Femur (tissue), 1 donor: ENCODE measurements around the gene GOLT1B.

ENCODE experiments used
- DNase-seq: peaks from one replicate; pipeline ENCODE4 v3.0.0-alpha.2; 2017

GOLT1B gene

DNA sequence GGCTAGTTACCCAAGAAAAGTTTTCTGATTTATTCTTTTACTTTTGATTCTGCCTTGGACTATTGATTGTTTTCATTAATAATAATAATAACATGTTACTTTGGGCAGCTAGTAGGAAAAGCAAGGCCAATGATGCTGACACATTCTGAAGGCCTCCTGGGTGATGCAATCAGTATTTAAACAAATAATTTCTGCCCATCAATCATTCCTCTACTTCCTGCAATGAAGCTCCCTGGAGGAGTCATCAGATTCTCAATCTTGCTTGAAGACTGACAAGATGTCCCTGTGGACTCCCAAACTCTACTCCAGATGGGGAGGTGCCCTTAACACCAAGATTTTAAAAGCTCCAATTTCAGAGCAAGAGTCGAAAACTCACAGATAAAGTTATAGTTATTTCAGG, 24.5 kb downstream of the GOLT1B start, which contains the start of gene SPX:
Gene SPX (plus strand): TSS at position 244 of the 400 bp plus-strand sequence. CDS start 177 bp downstream, outside the sequence.
- DNase-seq: no peak

DNA sequence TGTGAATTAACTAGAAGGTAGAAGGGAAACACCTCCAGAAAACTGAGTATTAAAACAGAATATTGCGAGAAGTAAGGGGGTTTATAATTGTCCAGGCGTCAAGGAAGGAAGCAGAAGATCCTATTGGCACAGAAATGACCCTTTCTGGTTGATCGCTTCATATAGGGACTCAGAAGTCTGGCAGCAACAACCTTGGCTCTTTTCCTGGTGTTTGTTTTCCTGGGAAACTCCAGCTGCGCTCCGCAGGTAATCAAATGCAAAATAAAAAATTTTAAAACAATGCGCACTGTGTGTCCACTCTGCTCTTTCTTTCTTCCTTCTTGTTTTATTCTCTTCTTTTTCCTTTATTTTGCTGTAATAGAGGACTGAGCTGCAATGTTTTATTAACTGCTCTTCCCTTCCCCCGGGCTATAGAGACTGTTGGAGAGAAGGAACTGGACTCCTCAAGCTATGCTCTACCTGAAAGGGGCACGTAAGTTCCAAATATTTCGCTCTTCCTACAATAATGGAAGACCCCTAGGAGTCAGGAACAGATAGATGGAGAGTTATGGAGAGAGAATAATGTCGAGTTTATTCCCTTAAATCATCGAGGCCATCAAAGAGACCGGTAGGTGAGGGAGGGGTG, 25.2 kb downstream of the GOLT1B start:
- DNase-seq: no peak

DNA sequence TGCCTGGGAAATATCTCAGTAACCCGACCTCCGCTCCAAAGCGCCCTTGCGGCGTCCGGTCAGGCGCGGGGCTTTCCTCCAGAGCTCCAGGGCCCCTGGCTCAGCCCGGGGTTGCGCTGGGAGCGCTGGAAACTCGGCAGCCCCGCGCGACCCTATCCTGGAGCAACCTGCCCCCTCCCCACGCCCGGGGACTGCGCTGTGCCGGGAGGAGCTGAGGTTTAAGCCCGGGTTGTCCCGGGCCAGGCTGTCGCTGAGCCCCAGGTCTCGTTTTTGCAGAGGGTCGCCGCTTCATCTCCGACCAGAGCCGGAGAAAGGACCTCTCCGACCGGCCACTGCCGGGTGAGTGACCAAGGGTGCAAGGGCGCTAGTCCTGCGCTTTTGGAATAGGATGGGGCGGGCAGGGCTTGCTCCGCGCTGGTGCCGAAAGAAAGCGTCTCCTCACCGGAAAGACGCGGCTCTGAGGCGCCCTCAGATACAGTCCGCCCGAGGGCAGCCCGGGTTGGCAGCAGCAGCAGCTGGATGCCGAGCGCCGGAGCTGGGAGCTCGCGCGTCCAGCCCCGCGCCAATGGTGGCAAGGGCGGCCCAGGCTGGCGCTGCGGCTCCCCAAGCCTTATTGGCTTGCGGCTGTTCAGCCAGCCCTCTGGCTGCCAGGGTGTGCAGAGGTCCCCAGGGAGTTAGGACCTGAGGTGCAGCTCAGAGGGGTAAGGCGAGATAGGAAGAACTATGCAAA, 26.0 kb downstream of the GOLT1B start:
- peak; percentile 64 for DNase-seq

DNA sequence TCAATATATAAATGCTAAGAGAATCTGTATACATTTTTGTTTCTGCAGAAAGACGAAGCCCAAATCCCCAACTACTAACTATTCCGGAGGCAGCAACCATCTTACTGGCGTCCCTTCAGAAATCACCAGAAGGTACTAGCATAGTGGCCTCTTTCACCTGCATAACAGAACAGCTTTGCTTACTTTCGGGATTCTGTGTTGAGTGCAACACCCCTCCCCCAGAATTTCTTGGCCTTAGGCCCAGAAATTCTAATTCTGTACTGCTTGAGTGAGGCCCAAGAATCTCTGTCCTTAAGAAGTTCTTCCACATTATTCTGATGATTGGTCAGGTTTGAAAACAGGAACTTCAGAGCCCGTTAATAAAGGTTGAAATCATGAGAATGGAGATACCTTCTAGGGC, 27.4 kb downstream of the GOLT1B start:
- peak; percentile 25 for DNase-seq

DNA sequence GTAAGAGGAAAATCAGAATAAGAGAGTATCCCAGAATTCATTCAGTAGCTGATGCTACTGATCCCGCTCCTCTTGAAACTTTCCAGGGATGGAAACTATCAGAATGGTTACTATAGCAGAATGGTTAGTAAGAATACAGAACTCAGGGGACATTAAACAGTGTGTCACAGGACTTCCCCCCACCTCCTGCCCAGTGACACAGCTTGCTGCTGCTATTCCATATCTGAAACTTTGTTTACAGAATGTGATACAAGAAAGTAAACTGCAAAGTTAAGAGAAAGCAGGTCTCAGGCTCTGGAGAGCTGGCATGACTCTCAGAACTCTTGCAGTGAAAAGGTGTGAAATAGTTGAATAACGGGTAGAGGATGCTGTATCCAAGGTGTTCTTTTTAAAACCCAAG, 27.9 kb downstream of the GOLT1B start:
- no peak for DNase-seq

DNA sequence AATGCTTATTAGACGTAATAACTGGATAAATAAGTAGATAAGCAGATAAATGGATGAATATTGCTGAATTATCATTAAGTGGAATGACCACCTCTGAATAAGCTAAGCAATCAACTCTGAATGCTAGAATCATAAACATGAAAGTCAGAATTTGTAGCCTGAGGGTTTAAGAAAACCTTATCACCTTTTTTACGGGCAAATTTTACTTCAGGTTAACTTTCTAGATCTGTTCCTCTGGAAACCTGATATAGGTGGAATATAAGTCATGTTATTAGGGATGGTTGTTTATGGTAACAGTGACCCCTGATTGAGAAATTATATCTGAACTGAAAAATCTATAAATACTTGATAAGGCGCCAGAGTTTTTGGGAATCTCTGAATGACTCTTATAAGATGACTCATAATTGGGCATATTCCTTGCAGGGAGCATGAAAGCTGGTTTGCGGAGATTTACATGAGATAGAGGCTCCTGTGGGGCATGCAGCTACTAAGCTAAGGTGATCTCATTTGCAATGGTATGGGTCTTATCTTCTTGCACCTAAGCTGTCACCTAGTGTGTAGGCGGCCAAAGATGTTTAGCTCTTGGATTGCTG, 36.6 kb downstream of the GOLT1B start:
- DNase-seq: no peak

DNA sequence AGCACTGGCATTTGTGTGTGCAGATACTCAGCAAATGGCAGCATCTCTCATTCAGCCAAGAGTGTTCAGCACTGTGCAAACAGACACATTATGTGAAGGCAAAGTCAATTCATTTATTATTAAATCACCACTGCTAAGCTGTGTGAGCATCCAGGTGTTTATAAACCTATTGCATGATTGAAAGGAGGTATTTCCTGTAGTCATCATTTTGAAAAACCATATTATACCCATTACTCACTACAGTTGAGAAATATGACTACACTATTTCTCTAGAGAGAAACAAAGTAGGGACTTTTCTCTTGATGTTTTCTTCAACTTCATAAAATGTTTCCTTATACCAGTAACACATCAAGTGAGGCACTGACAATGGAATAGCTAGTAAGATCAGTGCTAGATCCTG, 38.2 kb downstream of the GOLT1B start:
- no peak for DNase-seq

DNA sequence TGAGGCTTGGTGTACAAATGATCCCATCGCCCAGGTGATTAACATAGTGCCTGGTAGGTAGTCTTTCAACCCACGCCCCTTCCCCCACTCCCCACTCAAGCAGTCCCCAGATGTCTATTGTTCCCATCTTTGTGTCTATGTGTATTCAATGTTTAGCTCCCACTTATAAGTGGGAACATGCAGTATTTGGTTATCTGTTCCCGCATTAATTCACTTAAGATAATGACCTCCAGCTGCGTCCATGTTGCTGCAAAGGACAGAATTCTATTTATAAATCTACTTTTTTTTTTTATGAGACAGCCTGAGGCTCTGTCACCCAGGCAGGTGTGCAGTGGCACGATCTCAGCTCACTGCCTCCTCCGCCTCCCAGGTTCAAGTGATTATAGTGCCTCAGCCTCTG, 40.2 kb downstream of the GOLT1B start:
- DNase-seq: no peak

DNA sequence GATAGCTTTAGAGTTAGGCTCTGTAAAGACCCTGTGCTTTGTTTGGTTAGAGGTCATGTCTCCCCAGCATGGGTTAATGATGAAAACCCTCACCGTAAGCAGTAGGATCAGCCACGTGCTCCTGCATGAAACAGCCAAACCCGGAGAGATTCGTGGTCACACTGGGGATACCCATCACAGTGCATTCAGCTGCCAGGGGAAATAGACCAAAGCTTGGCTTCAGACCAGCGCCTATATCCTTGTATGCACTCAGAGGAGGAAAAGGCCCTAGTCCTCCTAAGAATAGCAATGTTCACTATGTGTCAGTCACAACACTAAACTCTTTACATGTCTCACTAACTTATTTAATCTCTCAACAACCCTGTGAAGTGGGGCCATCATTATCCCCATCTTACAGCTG, 40.8 kb downstream of the GOLT1B start:
- DNase-seq: peak; percentile 28

DNA sequence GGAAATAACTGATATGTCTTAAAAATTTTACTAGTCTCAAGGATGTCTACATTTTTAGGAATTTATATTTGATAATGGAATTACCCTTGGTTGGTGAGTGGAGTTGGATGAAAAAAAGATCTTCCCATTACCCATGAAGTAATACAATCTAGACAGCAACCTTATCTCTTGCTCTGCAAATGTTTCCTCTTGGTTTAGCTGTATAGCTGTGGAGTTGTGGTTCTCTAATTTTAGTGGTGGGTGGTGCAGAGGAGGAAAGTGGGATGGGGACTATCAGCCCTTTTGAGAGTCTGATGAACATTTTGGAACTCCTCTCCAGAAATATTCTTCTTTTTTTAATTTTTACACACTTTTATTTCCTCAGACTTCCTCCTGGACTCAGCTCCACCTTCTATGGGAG, 41.6 kb downstream of the GOLT1B start:
- no peak for DNase-seq

DNA sequence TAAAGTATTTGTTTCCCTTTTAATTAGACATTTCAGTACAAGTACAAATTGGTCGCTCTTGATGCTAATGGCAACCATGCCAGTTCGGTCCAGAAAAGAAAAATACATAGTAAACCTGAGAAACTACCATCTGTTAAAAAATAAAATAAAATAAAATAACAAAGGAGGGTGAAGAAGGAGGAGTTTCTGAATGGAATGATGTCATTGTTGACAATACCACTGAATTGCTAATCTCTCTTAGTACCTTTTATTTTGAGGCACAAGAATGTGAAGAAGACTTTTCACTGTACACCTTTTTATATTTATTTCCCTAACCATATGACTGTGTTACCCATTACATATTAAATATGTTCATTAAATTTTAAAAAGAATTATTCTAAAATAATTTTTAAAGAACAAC, 44.0 kb downstream of the GOLT1B start:
- DNase-seq: no peak

DNA sequence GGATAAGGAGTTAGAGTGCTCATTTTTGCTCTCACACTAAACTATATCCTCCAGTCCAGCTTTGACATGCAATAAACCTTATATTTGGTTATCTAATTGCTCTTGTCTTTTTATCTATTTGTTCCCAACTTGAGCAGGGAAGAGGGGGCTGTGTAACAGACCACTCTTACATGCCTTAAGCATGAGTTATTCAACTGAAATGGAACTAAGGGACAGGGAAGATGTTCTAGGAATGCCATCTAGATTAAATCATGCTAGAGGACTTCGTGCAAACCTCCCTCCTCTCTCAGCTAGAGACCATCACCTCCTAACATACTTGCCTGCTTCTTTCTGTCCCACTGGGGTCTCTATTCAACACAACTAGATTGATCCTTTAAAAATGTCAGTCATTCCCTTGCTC, 45.1 kb downstream of the GOLT1B start:
- no peak for DNase-seq

DNA sequence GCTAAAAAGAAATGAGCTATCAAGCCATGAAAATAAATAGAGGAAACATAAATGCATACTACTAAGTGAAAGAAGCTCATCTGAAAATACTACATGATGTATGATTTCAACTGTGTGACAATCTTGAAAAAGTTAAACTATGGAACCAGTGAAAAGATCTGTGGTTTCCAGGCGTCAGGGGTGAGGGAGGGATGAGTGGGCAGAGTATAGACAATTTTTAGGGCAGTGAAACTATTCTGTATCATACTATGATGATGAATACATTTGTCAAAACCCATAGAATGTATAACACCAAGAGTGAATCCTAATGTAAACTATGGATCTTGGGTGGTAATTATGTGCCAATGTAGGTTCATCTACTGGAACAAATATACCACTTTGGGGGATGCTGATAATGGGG, 45.8 kb downstream of the GOLT1B start:
- DNase-seq: no peak

DNA sequence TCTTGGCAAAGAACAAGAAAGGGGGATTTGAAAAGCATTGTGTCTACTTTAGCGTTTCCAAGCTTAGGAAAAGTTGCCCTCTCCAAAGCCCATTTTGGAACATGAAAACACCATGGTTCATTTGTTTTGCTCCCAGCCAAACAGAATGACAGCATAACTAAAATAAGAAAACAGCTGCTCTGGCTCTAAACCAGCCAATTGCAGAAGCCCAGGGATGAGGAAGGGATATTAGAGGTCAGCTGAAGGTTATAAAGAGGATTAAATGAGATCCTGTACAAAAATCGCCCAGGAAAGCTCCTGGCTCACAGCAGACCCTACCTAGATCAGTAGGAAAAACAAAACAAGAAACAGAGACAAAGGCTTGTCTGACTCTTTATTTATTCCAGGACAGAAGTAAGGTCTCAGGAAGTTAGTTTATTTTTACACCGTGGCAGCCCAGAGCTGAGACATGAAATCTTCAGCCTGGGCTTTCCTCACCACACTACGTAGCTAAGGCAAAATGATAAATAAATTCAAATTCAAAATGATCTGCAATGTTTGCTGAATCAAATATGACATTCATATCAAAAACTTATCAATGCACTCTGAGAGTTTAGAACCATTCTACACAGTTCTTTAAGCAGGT, 50.4 kb downstream of the GOLT1B start:
- peak; percentile 67 for DNase-seq

DNA sequence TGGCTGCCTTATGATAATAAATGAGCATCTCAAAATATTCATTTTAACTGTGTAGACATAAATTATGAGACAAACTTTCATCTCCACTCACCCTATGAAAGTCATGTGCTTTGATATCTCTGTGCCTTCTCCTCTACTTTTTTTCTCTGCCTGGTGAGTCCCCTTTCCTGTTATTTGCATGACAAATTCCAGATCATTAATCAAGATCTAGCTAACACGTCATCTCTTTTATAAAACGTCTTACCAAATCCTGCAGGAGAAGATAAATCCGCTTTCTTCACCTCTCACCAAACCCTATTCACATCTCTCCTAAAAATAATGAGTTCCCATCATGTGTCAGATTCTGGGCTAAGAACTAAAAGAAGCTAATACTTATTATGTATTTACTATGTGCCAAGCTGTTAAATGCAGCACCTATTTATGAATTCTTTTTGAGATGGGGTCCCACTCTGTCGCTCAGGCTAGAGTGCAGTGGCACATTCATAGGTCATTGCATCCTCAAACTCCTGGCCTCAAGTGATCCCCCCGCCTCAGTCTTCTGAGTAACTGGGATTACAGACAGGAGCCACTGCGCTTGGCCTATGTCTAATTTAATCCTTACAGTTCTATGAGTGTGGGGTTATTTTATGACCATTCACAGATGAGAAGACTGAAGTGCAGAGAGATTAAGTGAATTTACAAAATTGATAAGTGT, 51.2 kb downstream of the GOLT1B start:
- DNase-seq: no peak

DNA sequence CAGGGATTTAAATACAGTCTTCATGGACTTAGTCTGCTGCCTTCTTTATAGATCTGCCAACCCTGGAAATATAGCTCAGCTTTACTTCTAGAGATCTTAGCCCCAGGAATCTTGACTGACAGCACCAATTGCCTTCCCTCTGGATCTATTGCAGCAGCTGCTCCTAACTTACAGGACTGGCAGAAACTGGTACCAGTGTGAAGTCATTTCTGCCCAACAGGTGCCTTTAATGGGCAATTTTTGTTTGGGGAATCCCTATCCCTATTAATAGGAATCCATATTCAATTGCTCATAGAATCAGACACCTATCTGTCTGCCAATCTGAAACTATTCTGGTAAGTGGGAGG, 51.7 kb downstream of the GOLT1B start:
- peak; percentile 64 for DNase-seq

DNA sequence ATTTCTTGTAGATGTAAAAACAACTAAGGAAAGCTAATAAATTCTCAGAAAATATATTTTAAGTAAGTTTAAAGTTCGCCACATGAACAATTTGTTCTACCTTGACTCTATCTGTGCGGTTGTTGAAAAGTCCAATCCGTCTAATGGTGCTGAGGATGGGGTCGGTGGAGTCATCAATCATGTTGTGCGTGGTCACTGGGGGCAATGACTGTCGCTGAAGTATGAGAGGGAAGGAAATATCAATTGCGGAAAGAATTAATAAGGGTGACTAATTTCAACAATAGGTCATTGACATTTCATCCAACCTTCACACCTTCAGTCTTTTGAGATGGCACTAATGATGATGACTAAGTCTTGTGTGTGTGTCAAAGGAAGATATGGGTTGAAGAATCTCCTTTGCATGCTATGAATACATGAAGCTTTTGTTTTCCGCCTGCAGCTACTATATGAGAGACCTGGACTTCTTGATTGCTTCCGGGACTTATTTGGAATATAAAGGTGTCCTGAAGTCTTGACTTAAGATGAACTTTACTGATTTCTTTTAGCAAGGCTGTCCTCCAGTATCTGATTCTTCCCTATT, 56.6 kb downstream of the GOLT1B start:
- DNase-seq: no peak

DNA sequence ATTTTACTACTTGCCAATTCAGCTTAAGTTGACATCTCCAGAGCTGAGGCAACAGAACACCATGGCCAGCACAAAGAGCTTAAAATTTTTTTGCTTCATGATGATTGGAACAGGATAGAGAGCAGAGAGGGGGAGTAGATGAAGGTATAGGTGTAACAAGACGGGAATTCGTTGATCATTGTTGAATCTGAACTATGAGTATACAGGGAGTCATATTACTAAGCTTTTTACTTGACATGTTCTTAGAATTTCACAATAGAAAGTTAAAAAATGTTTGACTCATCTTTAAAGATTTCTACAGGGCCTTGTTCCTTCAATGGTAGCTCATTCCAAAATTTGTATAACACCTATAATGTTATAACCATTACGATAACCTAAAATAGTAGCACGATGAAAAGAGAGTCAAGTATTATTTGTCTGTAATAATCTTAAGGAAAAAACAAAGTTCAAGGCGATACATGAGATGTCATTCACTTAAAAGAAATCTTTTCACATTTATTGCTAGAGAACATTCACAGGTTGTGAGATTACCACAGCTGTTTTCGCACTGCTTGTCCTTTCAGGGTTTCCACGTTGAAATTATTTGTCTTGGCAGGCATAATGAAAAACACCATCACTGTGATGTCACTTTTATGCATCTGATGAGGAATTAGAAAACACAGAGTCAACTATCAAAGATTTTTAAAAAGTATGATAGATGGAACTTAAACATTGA, 58.4 kb downstream of the GOLT1B start:
- no peak for DNase-seq

DNA sequence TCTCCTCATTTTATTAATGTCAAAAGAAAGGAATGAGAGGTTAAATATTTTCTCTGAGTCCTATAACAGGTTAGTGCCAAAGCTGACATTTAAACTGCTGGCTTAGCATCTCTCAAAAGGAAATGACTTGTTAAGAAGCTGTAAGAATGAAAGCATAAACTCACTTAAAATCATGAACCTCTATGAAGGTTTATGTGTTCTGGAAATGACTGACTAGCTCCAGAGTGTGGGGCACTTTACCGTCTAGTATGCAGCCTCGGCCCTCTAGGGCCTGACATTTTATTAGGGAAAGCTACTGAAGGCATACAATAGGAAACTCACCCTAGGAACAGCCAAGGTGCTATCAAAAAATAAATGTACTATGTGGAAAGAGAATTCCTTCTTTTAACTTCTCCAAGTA, 59.6 kb downstream of the GOLT1B start:
- DNase-seq: no peak

DNA sequence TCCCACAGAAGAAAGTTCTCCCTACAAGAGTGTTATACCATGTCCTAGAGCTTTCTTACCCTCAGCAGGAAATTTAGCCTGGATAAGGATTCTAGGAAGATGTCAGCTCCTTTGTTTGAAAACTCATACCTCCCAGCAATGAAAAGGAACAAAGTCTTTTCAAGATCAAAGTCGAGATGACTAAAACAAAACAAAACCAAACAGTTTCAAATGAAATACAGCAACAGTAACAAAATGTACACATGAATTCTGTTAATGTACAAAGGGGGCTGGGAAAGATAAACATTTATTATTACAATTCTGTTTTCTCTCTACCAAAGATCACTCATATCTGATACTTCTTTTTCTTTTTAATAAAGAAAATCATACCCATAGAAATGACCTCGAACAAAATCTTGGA, 61.3 kb downstream of the GOLT1B start:
- no peak for DNase-seq

DNA sequence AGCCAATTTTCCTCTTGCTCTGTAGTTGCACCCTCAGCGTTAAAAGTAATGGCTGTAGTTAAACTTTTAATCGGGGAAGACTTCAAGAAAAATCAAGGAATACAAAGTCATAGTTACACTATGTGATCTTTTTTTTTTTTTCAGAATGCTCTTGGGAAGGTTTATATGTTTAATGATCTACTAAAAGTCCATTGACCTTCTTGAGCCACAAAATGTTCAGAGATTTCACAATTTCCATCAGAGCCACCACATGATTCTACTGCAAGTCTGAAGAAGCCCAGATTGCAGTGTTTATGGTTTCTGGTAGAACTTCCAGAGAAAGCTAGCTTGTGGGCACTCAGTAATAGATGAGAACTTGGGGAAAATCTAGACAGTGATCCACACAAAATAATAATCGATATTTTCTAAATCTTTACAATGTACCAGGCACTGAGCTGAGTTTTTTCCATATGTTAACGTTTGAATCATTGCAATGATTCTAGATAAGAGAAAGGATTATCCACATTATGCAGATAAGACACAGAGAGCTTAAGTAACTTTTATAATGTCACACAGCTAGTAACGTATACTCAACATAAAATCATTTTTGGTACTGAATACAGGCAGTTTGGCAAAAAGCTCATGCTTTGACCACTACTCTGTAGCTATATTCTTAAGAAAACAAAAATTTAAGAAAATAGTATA, 64.8 kb downstream of the GOLT1B start:
- no peak for DNase-seq

DNA sequence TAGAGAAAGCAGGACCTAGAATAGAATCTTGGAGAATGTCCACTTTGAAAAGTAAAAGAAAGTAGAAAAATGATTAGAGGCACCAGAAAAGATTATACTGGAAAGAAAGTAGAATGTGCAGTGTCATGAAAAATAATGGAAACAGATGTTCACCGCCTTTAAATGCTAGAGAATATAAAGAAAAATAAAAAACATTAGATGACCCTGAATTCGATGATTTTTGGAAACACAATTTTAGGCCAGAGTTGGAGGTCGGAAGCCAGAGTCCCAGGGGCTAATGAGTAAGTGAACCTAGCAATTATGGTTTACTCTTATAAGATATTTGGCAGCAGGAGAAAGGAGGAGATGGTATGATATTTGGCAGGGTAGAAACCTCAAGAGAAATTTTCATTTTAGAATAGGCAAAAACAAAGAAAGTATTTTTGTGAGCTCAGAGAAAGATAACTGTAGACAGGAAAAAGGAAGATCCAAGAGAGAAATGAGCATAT, 65.4 kb downstream of the GOLT1B start:
- no peak for DNase-seq
